Adipose tissue (tissue), 3 donors: ENCODE results near the gene SOX4. TPM values are rescaled to one million over a fixed set of nuclear protein-coding genes. Genes with fewer than 3 reads are reported as not detected.
"Not testable (repeated sequence)": the region's sequence is repeated elsewhere in the genome, so short reads cannot be mapped to it uniquely, and the experiment has no call there.

Experiments
- H3K27ac ChIP-seq: one replicate; pipeline ENCODE4 v1.5.1; 2013; ENCODE audit warnings: low read depth, low read length
- WGBS, 3 donors: extraction: QIAGEN DNeasy Blood & Tissue Kit; methylation state at CpG; one replicate each; pipeline ENCODE4 v1.1.7; 2013; 5-methylcytosine and 5-hydroxymethylcytosine counted together
- polyA plus RNA-seq, 3 donors: library from polyadenylated mRNA; stranded (reverse); fragments of 200-250 nt; gene quantifications; one replicate each; pipeline ENCODE4 v1.2.3, GENCODE V29; 2013
- donor health status: healthy with polysubstance abuse.
- donor health status: Bipolar disorder and iron deficiency.
- donor health status: healthy.

The SOX4 gene
- 10 to 100 TPM in 1 of 3 donors, 1 to 10 TPM in 2; 8.8 to 11.7 (median 9.0) TPM for polyA plus RNA-seq

DNA sequence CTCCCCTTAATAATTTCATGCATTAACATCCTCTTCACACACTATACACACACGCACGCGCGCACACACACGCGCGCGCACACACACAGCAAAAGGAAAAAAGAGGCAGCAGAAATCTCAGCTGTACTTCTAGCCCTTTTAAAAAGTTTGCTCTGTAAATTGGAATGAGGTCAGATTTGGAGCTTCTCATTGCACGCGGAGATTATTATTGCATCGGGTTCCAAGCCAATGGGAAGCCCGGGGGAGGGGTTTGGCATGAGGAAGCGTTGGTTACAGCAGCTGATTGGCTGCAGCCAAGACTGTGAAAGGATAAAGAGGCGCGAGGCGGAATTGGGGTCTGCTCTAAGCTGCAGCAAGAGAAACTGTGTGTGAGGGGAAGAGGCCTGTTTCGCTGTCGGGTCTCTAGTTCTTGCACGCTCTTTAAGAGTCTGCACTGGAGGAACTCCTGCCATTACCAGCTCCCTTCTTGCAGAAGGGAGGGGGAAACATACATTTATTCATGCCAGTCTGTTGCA lies at the start of gene SOX4:
SOX4 (plus strand) TSS at position 340 of the 515 bp plus-strand sequence. CDS start 784 bp downstream, outside the sequence.
- 0 to 1% (median 0%) methylated on average over 19 of the region's 19 CpGs for WGBS, 3 donors
- H3K27ac ChIP-seq, result no peak within 1 kb of the TSS

DNA sequence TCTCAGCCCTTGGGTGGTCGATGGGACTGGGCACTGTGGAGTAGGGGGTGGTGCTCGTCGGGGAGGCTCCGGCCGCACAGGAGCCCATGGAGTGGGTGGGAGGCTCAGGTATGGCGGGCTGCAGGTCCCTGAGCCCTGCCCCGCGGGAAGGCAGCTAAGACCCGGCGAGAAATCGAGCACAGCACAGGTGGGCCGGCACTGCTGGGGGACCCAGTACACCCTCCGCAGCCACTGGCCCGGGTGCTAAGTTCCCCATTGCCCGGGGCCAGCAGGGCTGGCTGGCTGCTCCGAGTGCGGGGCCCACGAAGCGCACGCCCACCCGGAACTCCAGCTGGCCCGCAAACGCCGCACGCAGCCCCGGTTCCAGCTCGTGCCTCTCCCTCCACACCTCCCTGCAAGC lies 41.3 kb upstream of the SOX4 start:
- 91 to 94% (median 93%) methylated on average over 21 to 26 of the region's 27 CpGs for WGBS, 3 donors
- H3K27ac ChIP-seq, result not testable (repeated sequence)

DNA sequence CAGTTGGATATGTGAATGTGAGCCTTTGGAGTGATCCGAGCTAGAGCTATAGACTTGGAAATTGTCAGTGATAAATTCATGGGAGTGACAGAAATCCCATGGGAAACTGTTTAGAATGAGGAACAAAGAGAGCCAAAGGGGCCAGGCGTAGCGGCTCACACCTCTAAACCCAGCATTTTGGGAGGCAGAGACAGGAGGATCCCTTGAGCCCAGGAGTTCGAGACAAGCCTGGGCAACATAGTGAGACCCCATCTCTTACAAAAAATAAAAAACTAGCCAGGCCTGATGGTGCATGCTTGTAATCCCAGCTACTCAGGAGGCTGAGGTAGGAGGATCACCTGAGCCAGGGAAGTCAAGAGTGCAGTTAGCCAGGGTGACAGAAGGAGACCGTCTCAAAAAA lies 39.3 kb upstream of the SOX4 start:
- H3K27ac ChIP-seq, result no peak overlapping the region
- 84 to 97% (median 95%) methylated on average over 5 of the region's 5 CpGs for WGBS, 3 donors

DNA sequence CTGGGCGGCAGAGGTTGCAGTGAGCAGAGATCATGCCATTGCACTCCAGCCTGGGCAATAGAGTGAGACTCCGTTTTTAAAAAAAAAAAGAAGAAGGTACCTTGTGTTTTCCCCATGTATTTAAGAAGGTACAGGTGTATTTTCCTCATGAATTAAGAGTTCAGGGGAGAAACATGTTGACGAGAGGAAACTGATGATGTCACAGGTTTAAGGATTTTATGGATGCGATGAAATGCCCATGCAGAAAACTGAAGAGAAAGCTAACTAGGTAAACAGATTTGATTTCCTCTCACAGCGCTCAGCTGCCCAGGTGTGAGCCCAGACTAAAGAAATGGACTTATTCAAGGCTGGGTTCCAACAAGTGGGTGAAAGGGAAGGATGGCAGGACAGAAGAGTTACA lies 38.4 kb upstream of the SOX4 start:
- WGBS, 3 donors, result 78 to 90% (median 89%) methylated on average over 5 of the region's 5 CpGs
- H3K27ac ChIP-seq, result no peak overlapping the region

DNA sequence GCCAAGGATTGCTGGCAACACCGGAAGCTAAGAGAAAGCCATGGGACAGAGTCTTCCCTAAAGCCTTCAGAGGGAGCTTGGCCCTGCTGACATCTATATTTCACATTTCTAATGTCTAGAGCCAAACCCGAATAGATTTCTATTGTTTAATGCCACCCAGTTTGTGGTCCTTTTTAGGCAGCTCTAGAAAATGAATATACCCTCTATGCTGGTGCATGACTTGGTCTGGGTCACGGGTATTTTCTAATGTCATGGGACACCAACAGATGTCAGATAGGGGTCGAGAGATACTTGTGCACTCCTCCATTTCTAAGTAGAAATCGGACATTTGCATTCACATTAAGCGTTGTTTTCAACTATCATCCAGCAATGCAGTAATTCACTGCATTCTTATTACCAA lies 37.0 kb upstream of the SOX4 start:
- no peak overlapping the region for H3K27ac ChIP-seq
- WGBS, 3 donors, result 81 to 86% (median 85%) methylated on average over 6 of the region's 6 CpGs

DNA sequence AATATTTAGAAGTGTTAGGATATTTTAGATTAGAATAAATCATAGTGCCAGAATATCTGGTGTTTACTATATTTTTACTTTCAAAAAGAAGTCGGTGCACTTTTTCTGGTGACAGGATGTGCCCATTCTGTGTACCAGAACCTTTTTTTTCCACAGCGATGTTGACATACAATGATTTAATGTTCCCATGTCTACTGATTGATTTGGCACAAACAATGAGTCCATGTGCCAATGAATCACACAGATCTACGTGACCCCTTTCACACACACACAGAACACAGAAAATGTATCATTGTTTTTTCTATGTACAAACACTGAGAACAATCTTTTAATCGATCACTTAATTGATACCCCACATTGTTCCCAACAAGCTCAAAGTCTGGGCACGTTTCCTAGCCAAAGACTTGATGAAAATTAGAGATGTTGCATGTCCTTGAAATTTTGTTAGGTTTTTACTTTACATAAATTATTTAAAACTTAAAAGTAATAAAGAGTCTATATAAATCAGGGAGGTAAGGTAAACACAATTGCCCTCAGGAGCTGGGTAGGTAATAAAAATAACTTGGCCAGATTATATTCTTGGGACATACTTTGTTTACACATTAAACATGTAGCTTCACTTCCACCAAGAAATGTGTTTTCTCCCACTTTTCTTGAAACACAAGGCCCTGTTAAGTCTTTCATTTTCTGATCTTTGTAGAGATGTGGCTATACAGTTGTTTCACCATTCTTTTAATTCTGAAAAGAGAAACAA lies 36.4 kb upstream of the SOX4 start:
- WGBS, 3 donors, result 26 to 67% (median 47%) methylated on average over 5 of the region's 5 CpGs
- H3K27ac ChIP-seq, result no peak overlapping the region

DNA sequence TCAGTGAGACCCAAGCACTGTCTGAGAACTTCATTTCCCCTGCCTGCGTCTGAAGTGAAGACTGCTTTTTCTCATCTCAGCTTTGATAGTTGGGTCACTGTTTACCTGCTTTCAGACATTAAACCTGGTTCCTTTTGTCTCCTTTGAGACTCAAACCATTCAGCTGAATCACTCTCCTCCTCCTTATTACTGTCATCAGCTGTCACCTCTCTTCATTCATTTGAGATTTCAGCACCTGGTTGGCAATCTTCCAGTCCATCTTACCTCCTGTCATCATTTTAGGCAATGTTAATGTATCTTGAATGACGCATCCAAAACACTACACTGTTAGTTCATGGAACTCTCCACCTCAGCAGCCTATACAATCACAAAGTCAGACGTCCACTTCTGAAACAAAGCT lies 34.3 kb upstream of the SOX4 start:
- H3K27ac ChIP-seq, result no peak overlapping the region
- WGBS, 3 donors, result 82 to 95% (median 93%) methylated on average over 3 of the region's 3 CpGs

DNA sequence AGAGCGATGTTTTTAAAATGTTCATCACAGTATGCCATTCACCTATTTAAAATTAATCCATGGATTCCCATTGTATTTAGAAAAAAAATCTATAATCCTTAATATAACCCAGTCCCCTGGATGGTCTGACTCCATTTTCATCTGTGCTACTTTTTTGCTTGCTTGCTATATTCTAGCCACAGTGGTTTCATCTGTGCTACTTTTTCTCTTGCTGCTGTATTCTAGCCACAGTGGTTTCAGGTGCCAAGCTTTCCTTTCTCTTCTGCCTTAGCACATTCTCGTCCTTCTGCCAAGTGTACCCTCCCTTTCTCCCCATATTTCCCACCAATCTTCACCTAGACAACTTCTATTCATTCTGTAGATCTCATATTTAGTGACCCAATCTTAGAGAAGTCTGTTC lies 33.3 kb upstream of the SOX4 start:
- WGBS, 3 donors, result 82 to 88% (median 83%) methylated on average over 2 of the region's 2 CpGs
- no peak overlapping the region for H3K27ac ChIP-seq

DNA sequence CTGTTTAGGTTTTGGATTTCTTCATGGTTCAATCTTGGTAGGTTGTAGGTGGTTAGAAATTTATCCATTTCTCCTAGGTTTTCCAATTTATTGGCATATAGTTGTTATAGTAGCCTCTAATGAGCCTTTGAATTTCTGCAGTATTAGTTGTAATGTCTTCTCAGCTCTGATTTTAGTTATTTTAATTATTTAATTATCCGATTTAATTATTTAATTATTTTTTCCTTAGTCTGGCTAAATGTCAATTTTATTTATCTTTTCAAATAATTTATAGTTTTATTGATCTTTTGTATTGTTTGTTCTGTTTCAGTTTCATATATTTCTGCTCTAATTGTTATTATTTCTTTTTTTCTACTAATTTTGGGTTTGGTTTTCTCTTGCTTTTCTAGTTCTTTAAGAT lies 28.1 kb upstream of the SOX4 start:
- H3K27ac ChIP-seq, result no peak overlapping the region
- 76 to 89% (median 85%) methylated on average over 1 of the region's 1 CpG for WGBS, 3 donors

DNA sequence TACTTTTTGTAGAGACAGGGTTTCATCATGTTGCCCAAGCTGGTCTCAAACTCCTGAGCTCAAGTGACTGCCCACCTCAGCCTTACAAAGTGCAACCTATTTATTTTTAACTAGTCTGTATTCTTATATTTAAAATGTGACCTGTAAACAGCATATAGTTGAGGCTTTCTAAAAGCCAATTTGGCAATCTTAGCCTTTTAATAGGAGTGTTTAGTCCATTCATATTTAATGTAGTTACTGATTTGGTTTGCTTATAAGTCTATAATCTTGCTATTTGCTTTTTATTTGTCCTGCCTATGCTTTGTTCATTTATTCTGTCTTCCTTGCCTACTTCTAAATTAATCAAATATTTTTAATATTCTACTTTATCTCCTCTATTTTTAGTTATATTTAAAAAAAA lies 15.0 kb upstream of the SOX4 start:
- H3K27ac ChIP-seq, result no peak overlapping the region

DNA sequence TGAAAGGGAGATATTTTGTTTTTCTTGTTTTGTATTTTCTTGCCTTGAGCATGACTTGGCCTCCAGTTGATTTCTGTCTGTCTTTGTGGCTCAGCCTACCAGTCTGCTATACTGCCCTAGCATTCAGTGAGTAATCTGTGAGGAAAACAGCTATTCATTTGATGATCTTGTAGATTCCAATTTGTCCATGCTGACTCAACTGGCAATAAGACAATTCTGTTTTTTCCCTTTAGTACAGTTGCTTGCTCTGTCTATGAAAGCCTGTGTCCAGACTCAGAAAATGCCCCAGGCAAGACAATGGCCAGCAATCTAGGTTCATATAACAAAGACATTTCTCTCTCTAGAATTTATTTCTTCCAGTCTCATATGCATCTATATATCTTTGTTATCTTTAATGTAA lies 10.9 kb upstream of the SOX4 start:
- no peak overlapping the region for H3K27ac ChIP-seq

DNA sequence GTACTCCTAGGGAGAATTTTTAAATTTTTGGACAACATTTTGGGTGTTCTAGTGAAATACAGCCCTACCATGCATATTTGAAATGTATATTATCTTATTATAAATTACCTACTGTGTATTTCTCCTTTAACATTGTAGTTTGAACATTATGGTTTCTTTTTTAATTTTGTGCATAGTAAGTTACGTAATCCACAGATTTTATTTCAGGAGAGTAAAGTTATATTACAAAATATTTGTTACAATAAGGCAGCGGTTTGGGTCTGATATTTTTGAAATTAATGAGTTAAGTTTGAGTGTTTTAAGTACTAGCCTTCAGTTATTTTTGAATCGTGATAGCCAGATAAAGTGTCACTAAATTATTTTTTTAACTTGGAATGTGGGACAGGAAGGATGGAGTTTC lies 7.3 kb upstream of the SOX4 start:
- no peak overlapping the region for H3K27ac ChIP-seq

DNA sequence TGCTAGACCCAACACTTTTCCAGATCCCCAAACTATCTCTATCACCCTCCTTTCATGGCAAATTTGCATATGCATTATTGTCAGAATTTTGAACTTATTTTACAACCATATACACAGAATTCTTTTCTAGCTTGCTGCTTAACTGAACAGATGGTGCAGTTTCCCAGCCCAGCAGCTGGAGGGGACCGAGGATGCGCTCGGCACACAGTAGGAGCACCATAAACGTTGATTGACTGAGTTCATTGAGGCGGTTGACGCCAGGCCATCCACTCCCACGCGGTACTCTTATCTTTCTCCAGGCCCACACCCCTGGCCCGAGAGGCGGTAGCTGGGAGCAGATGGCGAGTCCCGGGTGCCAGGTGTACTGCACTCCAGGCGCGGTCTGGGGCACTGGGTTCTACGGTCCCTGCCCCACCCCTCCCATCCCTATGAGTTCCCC lies 6.8 kb upstream of the SOX4 start:
- WGBS, 3 donors, result 2 to 9% (median 2%) methylated on average over 15 of the region's 15 CpGs
- no peak overlapping the region for H3K27ac ChIP-seq

More for the DNA sequence above, 7.3 kb upstream of the SOX4 start:
- 55 to 66% (median 57%) methylated on average over 3 of the region's 3 CpGs for WGBS, 3 donors

DNA sequence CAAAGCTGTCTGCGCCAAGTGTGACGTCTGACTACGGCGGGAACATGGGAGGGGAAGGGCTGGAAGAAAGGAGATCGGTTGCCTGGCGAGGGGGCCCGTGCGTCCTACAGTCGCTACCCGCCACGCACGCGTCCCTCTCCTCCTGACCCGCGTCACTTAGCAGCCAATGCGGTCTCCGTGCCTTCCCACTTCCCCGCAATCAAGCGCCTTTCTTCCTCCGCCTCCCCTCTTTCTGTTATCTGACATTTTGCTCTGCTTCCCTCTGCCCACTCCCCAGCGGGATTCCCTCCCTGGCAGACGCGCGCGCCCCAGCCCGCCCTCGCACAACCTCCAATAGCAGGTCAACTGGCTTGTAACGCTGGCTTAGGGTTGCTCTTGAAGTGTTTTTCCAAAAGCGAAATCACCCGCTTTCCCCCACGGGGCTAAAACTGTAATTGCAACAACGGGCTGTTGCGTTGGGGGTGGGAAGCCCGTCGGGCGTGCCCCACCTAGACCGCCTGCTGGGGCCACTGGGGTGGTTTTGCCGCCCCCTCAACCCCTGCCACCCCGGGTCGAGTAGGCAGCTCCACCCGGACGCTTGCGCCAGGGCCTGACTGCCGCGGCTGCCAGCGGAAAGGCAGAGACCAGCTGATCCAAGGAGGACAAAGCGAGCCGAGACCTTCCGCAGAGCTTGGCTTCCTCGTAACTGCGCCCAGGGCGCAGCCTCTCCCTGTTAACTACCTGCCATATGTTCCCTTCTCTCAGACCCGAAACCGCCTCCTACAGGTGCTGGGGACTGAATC lies 6.2 kb upstream of the SOX4 start:
- 0% methylated on average over 54 of the region's 54 CpGs for WGBS, 3 donors
- no peak overlapping the region for H3K27ac ChIP-seq

DNA sequence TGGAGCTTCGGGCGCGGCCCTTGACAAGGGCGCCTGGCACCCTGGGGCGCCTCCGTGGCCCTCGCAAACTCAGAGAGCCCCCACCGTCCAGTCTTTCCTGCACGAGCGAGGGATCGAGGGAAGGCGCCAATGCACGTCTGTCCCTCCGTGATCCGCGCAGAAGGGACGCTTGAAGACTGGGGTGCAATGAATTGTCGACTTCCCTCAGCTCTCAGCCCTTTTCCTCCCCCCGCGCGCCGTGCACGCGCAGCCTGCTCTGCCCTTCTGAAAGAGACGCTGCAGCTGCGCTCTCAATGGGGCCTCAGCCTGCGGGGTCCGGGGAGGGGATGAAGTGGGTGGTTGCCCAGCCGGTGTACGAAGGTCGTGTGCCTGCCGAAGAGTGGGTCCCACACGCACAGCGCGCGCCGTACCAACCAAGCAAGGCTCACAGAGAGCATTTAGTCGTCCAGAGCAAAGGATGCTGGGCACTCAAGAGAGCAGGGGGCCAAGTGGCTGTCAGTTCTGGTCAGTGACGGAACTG lies 5.5 kb upstream of the SOX4 start:
- 0% methylated on average over 39 of the region's 39 CpGs for WGBS, 3 donors
- H3K27ac ChIP-seq, result no peak overlapping the region

DNA sequence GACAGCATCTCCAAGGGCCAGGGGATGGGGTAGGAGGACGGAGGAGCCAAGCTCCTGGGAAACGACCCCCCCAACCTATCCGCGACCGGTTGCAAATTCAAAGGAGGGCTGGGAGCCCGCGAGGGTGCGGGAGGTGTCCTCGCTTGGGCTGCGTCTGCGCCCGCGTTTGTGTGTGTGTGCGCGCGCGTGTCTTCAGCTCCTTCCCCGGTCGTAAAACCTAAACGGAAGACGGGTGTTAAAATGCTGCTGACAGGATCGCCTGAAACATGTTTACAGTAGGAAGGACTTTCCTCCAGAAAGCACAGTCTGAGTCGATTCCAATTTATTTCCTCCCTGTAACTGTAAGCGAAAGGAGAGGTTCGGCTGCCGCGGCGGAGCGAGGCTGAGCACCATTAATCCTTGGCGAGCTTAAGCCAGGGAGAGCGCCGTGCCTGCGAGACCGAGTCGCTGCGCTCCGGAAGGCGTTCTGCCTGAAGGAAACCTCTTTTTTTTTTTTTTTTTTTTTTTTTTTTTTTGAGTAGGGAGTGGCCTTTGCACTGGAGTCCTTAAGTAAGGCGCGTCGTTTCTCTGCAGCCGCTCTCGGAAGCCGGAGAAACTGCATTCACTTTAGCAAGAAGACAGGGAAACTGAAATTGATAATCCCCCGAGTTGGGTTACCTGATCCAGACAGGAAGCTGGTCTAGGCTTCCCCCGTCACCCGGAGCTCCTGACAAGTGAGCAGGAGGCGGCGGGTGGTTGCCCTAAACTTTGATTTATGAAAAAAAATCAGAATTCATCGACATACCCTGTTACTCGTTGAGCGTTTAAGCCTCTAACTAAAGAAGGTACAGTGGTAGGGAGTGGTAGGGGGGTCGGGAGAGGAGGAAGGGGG lies 4.8 kb upstream of the SOX4 start:
- 0% methylated on average over 53 of the region's 53 CpGs for WGBS, 3 donors
- H3K27ac ChIP-seq, result no peak overlapping the region

DNA sequence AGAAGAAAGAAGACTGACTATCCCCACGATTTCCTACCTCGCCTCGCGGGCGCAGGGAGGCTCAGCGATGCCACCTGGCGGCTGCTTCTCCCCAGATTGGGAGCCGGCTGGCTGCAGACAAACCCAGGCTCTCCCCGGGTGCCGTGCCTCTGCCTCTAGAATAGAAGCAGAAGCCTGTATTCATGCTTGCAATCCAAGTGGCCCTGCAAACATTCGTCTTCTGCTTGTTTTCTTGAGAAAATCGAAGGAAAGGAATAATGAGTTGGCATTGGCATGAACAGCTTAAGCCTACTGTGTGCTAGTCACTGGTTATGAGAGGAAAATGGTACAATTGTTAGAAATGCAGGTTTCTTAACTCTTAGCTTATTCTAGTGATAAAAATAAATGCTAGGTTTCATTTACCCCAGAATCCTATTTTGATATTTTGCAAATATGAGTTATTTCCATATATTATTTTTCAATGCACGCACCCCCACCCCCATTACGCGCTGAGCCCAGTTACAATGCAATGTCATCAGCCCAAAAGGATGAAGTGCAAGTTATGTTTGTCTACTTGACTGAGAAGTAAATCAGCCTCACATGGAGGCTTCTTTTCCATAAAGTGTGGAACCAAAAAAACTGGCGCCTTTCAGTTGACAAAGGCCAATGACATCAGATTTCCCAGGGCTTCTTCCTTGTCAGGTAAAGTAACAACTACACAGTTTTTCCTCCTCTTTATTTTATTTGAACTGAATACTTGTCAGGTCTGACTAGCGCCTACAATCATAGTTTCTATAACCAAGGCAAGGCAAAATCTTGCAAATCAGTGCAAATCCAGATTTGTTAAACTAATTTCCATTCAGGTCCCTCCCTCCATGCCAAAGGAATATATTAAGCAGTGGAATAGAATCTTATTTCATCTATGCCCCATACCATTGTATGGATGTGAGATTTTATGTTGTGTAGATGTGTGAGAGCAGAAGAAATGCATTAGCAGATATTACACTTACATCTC lies 3.9 kb upstream of the SOX4 start:
- 28% methylated on average over 16 to 17 of the region's 17 CpGs for WGBS, 3 donors
- no peak overlapping the region for H3K27ac ChIP-seq
